Measurements from ENCODE around the gene BORCS6. TPM values are rescaled to one million over a fixed set of nuclear protein-coding genes. Genes with fewer than 3 reads are reported as not detected.
A peak's percentile ranks its signal among the peaks of the same experiment; 100 is the strongest.

Gene BORCS6
- total and polyA plus RNA-seq, 2 of the 13 experiments (the other 11 are each of a cell fraction or from before 2014, with no cell fraction given): 2.0 to 5.1 TPM

GRCh38 chr17:8212312-8213180 lies 22.6 kb upstream of the BORCS6 start (continued):
- TF ChIP-seq ZBTB37 (CRISPR knock-in tag; IDR thresholded peaks at IDR 0.05): 0 out of 2 replicates have a peak, but pooled peaks have one; percentile 35
- TF ChIP-seq PLSCR1 (CRISPR knock-in tag; IDR thresholded peaks at IDR 0.05; ENCODE audit: borderline replicate concordance): no peak
- TF ChIP-seq, protein P1, sequence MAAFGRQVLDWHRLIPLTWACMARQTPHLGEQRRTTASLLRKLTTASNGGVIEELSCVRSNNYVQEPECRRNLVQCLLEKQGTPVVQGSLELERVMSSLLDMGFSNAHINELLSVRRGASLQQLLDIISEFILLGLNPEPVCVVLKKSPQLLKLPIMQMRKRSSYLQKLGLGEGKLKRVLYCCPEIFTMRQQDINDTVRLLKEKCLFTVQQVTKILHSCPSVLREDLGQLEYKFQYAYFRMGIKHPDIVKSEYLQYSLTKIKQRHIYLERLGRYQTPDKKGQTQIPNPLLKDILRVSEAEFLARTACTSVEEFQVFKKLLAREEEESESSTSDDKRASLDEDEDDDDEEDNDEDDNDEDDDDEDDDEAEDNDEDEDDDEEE (CRISPR knock-in tag; IDR thresholded peaks at IDR 0.05): no peak
- TF ChIP-seq NCOR1 (IDR thresholded peaks at IDR 0.05; ENCODE audit: borderline replicate concordance, low read length): peak; percentile 70; the same call in 1 of the 2 replicates
- peak; percentile 52; the same call in 1 of the 2 replicates for TF ChIP-seq SNAI1 (CRISPR knock-in tag; IDR thresholded peaks at IDR 0.05; ENCODE audit: borderline replicate concordance)
- no peak for TF ChIP-seq ZNF816 (CRISPR knock-in tag; IDR thresholded peaks at IDR 0.05; ENCODE audit: borderline replicate concordance)
- TF ChIP-seq, protein P2, sequence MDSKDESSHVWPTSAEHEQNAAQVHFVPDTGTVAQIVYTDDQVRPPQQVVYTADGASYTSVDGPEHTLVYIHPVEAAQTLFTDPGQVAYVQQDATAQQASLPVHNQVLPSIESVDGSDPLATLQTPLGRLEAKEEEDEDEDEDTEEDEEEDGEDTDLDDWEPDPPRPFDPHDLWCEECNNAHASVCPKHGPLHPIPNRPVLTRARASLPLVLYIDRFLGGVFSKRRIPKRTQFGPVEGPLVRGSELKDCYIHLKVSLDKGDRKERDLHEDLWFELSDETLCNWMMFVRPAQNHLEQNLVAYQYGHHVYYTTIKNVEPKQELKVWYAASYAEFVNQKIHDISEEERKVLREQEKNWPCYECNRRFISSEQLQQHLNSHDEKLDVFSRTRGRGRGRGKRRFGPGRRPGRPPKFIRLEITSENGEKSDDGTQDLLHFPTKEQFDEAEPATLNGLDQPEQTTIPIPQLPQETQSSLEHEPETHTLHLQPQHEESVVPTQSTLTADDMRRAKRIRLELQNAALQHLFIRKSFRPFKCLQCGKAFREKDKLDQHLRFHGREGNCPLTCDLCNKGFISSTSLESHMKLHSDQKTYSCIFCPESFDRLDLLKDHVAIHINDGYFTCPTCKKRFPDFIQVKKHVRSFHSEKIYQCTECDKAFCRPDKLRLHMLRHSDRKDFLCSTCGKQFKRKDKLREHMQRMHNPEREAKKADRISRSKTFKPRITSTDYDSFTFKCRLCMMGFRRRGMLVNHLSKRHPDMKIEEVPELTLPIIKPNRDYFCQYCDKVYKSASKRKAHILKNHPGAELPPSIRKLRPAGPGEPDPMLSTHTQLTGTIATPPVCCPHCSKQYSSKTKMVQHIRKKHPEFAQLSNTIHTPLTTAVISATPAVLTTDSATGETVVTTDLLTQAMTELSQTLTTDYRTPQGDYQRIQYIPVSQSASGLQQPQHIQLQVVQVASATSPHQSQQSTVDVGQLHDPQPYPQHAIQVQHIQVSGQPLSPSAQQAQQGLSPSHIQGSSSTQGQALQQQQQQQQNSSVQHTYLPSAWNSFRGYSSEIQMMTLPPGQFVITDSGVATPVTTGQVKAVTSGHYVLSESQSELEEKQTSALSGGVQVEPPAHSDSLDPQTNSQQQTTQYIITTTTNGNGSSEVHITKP (CRISPR knock-in tag; IDR thresholded peaks at IDR 0.05; ENCODE audit: low read depth): no peak
- no peak for TF ChIP-seq CCDC6 (CRISPR knock-in tag; IDR thresholded peaks at IDR 0.05)
- peak; percentile 45; the same call in 1 of the 2 replicates for TF ChIP-seq GFI1 (CRISPR knock-in tag; IDR thresholded peaks at IDR 0.05; ENCODE audit: borderline replicate concordance)
- 0 out of 2 replicates have a peak, but pooled peaks have one; percentile 23 for TF ChIP-seq ZNF746 (CRISPR knock-in tag; IDR thresholded peaks at IDR 0.05)
- TF ChIP-seq, protein P3, sequence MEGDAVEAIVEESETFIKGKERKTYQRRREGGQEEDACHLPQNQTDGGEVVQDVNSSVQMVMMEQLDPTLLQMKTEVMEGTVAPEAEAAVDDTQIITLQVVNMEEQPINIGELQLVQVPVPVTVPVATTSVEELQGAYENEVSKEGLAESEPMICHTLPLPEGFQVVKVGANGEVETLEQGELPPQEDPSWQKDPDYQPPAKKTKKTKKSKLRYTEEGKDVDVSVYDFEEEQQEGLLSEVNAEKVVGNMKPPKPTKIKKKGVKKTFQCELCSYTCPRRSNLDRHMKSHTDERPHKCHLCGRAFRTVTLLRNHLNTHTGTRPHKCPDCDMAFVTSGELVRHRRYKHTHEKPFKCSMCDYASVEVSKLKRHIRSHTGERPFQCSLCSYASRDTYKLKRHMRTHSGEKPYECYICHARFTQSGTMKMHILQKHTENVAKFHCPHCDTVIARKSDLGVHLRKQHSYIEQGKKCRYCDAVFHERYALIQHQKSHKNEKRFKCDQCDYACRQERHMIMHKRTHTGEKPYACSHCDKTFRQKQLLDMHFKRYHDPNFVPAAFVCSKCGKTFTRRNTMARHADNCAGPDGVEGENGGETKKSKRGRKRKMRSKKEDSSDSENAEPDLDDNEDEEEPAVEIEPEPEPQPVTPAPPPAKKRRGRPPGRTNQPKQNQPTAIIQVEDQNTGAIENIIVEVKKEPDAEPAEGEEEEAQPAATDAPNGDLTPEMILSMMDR (CRISPR knock-in tag; IDR thresholded peaks at IDR 0.05): 0 out of 2 replicates have a peak, but pooled peaks have one; percentile 5
- TF ChIP-seq ZBTB4 (CRISPR knock-in tag; IDR thresholded peaks at IDR 0.05; ENCODE audit: borderline replicate concordance): no peak; the same call in 1 of the 2 replicates
- TF ChIP-seq ZNF510 (CRISPR knock-in tag; IDR thresholded peaks at IDR 0.05; ENCODE audit: low read depth): no peak
- TF ChIP-seq ZC3H13 (CRISPR knock-in tag; IDR thresholded peaks at IDR 0.05): no peak

Measured in HepG2 (cell line).